Neural cell (in vitro differentiated cells): Measurements from ENCODE around the gene ETNK2. TPM values are rescaled to one million over a fixed set of nuclear protein-coding genes. Genes with fewer than 3 reads are reported as not detected.

Experiments used
- polyA plus RNA-seq: library from polyadenylated mRNA; depleted of rRNA; stranded (reverse); fragments of >200 nt; gene quantifications from 2 replicates; pipeline ENCODE4 v1.2.3, GENCODE V29; 2014

The ETNK2 gene
- polyA plus RNA-seq, 1 donor from 2014 or later: 26.7 TPM

Other genes starting within 250 kb of the ETNK2 start
- 1.7 TPM in 2 replicates for gene SOX13, start 78.9 kb downstream of the ETNK2 start, polyA plus RNA-seq
- not detected in 2 replicates for gene REN, start 14.3 kb upstream of the ETNK2 start, polyA plus RNA-seq
- not detected in 2 replicates for gene KISS1, start 44.4 kb upstream of the ETNK2 start, polyA plus RNA-seq
- gene GOLT1A, start 61.9 kb upstream of the ETNK2 start, polyA plus RNA-seq: 1.1 TPM in 1 of 2 replicates, not detected in the other
- 22.6 and 25.5 TPM in 2 replicates for gene PLEKHA6, start 207.9 kb upstream of the ETNK2 start, polyA plus RNA-seq